HEK293 (cell line): ENCODE measurements around the gene FXYD2.

Experiments
- CTCF ChIA-PET: fragments of 350-600 bp; formaldehyde crosslinking; extraction: SDS; loops from one replicate; lab custom pipeline; 2021; ENCODE audit warnings: antibody characterized with exemption; lab: Yijun Ruan, JAX
- POLR2A ChIA-PET: fragments of 300-600 bp; formaldehyde crosslinking; extraction: SDS; loops from one replicate; lab custom pipeline; 2020; ENCODE audit warnings: antibody characterized with exemption, inconsistent platforms; lab: Yijun Ruan, JAX
- H3K27ac ChIP-seq: fragments of 200-500 bp; sonication (Bioruptor generic); 2 replicates; pipeline ENCODE4 v1.5.1; 2014; ENCODE audit warnings: low read depth, low read length, control low read depth, inconsistent platforms; ENCODE audit errors: extremely low read depth
- H3K36me3 ChIP-seq, 2 experiments: fragments of 200-500 bp in 1 of 2; sonication (Bioruptor generic) in 1 of 2; 1 replicate in 1 of 2; 2 replicates in 1 of 2; pipeline ENCODE4 v1.5.1; 2014 to 2017; ENCODE audit warnings: inconsistent platforms in 2 of 2, low read length in 2 of 2; ENCODE audit not compliant: control insufficient read depth in 2 of 2, insufficient read depth in 1 of 2
- H3K4me1 ChIP-seq: fragments of 200-500 bp; sonication (Bioruptor generic); 2 replicates; pipeline ENCODE4 v1.5.1; 2014; ENCODE audit warnings: mild to moderate bottlenecking, low read length, inconsistent platforms; ENCODE audit not compliant: control insufficient read depth, insufficient read depth
- H3K4me3 ChIP-seq: 2 replicates; pipeline ENCODE4 v1.5.1; 2011; ENCODE audit warnings: low read depth, mild to moderate bottlenecking, control low read depth, low read length, moderate library complexity
- H3K9me3 ChIP-seq: fragments of 200-500 bp; sonication (Bioruptor generic); 2 replicates; pipeline ENCODE4 v1.5.1; 2014; ENCODE audit warnings: low read depth, low read length, inconsistent platforms; ENCODE audit not compliant: control insufficient read depth, insufficient read depth
- BCL11B ChIP-seq: fragments of 450-650 bp; formaldehyde crosslinking; IDR thresholded peaks from 2 replicates; pipeline ENCODE4 v1.5.1; 2016; ENCODE audit warnings: low read depth, missing biosample characterization, missing genetic modification characterization
- BCL6B ChIP-seq: fragments of 450-650 bp; formaldehyde crosslinking; IDR thresholded peaks from 2 replicates; pipeline ENCODE4 v1.5.1; 2017; ENCODE audit warnings: missing biosample characterization, missing genetic modification characterization
- CTCF ChIP-seq: fragments of 450-650 bp; formaldehyde crosslinking; IDR thresholded peaks from 2 replicates; pipeline ENCODE4 v1.5.1; 2016; ENCODE audit warnings: missing biosample characterization, missing genetic modification characterization
- KLF8 ChIP-seq: fragments of 450-650 bp; formaldehyde crosslinking; IDR thresholded peaks from 2 replicates; pipeline ENCODE4 v1.5.1; 2016; ENCODE audit warnings: missing biosample characterization, missing genetic modification characterization
- MEIS1 ChIP-seq: sonication (generic); formaldehyde crosslinking; IDR thresholded peaks from 2 replicates; pipeline ENCODE4 v1.8.1; 2022; ENCODE audit warnings: missing genetic modification reagents, mild to moderate bottlenecking, borderline replicate concordance
- PRDM10 ChIP-seq: fragments of 450-650 bp; formaldehyde crosslinking; IDR thresholded peaks from 2 replicates; pipeline ENCODE4 v1.5.1; 2016; ENCODE audit warnings: missing biosample characterization, missing genetic modification characterization
- SP7 ChIP-seq: fragments of 450-650 bp; formaldehyde crosslinking; IDR thresholded peaks from 2 replicates; pipeline ENCODE4 v1.5.1; 2016; ENCODE audit warnings: missing biosample characterization, missing genetic modification characterization
- WT1 ChIP-seq: fragments of 450-650 bp; formaldehyde crosslinking; IDR thresholded peaks from 2 replicates; pipeline ENCODE4 v1.5.1; 2016; ENCODE audit warnings: missing biosample characterization, missing genetic modification characterization
- ZBTB48 ChIP-seq: fragments of 450-650 bp; formaldehyde crosslinking; IDR thresholded peaks from 2 replicates; pipeline ENCODE4 v1.5.1; 2016; ENCODE audit warnings: missing biosample characterization, missing genetic modification characterization
- ZBTB8A ChIP-seq: fragments of 450-650 bp; formaldehyde crosslinking; IDR thresholded peaks from 2 replicates; pipeline ENCODE4 v1.5.1; 2016; ENCODE audit warnings: missing biosample characterization, missing genetic modification characterization
- ZNF10 ChIP-seq: fragments of 450-650 bp; formaldehyde crosslinking; IDR thresholded peaks from 2 replicates; pipeline ENCODE4 v1.5.1; 2017; ENCODE audit warnings: missing biosample characterization, missing genetic modification characterization
- ZNF2 ChIP-seq: fragments of 450-650 bp; formaldehyde crosslinking; IDR thresholded peaks from 2 replicates; pipeline ENCODE4 v1.5.1; 2016; ENCODE audit warnings: missing biosample characterization, missing genetic modification characterization
- ZNF202 ChIP-seq: fragments of 450-650 bp; formaldehyde crosslinking; IDR thresholded peaks from 2 replicates; pipeline ENCODE4 v1.5.1; 2016; ENCODE audit warnings: missing biosample characterization, missing genetic modification characterization, borderline replicate concordance
- ZNF629 ChIP-seq: fragments of 450-650 bp; formaldehyde crosslinking; IDR thresholded peaks from 2 replicates; pipeline ENCODE4 v1.5.1; 2017; ENCODE audit warnings: missing biosample characterization, missing genetic modification characterization
- ZNF654 ChIP-seq: fragments of 450-650 bp; formaldehyde crosslinking; IDR thresholded peaks from 2 replicates; pipeline ENCODE4 v1.5.1; 2016; ENCODE audit warnings: low read depth, missing biosample characterization, missing genetic modification characterization
- ZNF660 ChIP-seq: fragments of 450-650 bp; IDR thresholded peaks from 2 replicates; pipeline ENCODE4 v1.5.1; 2018; ENCODE audit warnings: missing biosample characterization, mild to moderate bottlenecking, missing genetic modification characterization
- ZNF785 ChIP-seq: fragments of 450-650 bp; formaldehyde crosslinking; IDR thresholded peaks from 2 replicates; pipeline ENCODE4 v1.5.1; 2016; ENCODE audit warnings: missing biosample characterization, missing genetic modification characterization
- ZSCAN4 ChIP-seq: fragments of 450-650 bp; formaldehyde crosslinking; IDR thresholded peaks from 2 replicates; pipeline ENCODE4 v1.5.1; 2017; ENCODE audit warnings: missing biosample characterization, missing genetic modification characterization
- ZXDB ChIP-seq: fragments of 450-650 bp; formaldehyde crosslinking; IDR thresholded peaks from 2 replicates; pipeline ENCODE4 v1.5.1; 2016; ENCODE audit warnings: missing biosample characterization, missing genetic modification characterization
- TF ChIP-seq, protein P1 (sequence below): fragments of 450-650 bp; formaldehyde crosslinking; optimal IDR thresholded peaks from 2 replicates; pipeline ENCODE3; 2016; ENCODE audit warnings: missing biosample characterization, mild to moderate bottlenecking, missing genetic modification characterization
- TF ChIP-seq, protein P2 (sequence below): fragments of 450-650 bp; formaldehyde crosslinking; IDR thresholded peaks from 2 replicates; pipeline ENCODE4 v1.5.1; 2017; ENCODE audit warnings: missing biosample characterization, missing genetic modification characterization

FXYD2 gene

DNA sequence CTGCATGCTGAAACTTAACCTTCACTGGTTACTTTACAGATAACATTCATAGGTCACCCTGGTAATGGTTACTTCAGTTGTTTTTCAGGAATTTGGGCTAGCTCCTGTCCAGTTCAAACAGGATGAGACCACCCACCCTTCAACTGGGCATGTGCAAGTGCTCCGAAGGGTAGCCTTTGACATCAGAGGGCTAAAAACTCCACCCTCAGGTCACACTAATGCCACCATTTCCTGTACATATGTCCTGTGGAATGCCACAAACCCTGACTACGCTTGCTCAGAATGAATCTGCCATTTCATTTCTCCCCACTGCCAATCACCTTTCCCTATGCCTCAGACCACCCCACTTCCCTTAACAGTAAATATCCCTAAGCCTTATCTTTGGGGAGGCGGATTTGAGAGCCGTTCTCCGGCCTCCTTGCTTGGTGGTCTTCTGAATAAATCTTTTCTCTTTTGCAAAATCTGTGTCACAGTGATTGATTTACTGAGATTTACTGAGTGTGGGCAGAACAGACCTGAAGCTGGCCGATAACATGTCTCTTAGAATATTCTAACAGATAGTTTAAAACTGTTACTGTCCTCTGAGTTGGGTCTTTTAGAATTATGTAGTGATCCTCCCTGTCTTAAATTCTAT is 25.4 kb upstream of the FXYD2 start:
- no peaks in the 10 kb centered on the region for H3K4me1 ChIP-seq
- H3K4me3 ChIP-seq: no peak overlapping the region
- H3K9me3 ChIP-seq: no peaks in the 10 kb centered on the region
- H3K36me3 ChIP-seq: no peaks in the 10 kb centered on the region
- H3K27ac ChIP-seq: no peak overlapping the region
- CTCF ChIA-PET: interaction anchor here (0.7 to 4.0 kb wide), 3 partner anchors 27 to 97 kb away, joined by 3 to 17 read pairs (median 8); no protein-coding TSS in a partner anchor
- TF ChIP-seq, protein P1, sequence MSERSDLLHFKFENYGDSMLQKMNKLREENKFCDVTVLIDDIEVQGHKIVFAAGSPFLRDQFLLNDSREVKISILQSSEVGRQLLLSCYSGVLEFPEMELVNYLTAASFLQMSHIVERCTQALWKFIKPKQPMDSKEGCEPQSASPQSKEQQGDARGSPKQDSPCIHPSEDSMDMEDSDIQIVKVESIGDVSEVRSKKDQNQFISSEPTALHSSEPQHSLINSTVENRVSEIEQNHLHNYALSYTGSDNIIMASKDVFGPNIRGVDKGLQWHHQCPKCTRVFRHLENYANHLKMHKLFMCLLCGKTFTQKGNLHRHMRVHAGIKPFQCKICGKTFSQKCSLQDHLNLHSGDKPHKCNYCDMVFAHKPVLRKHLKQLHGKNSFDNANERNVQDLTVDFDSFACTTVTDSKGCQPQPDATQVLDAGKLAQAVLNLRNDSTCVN: no peak
- TF ChIP-seq ZXDB: no peak
- no peak for TF ChIP-seq ZBTB8A (tag by site-specific recombination)
- no peak for TF ChIP-seq MEIS1 (CRISPR knock-in tag)
- no peak for TF ChIP-seq ZNF202 (tag by site-specific recombination)
- TF ChIP-seq KLF8 (tag by site-specific recombination): no peak
- no peak for TF ChIP-seq BCL11B
- no peak for TF ChIP-seq BCL6B (tag by site-specific recombination)
- POLR2A ChIA-PET: no interaction called here

GRCh38 chr11:117843666-117844484 is 19.3 kb upstream of the FXYD2 start:
- CTCF ChIA-PET: interaction anchor here (0.5 to 5.4 kb wide), 38 partner anchors 9 to 326 kb away, joined by 3 to 169 read pairs (median 4); no protein-coding TSS in a partner anchor
- POLR2A ChIA-PET: no interaction called here
- Histone ChIP-seq H3K4me1 (no peaks in the 10 kb centered on the region), H3K9me3 (no peaks in the 10 kb centered on the region), H3K4me3 (no peak overlapping the region), H3K27ac (no peak overlapping the region), H3K36me3 (no peaks in the 10 kb centered on the region)
- TF ChIP-seq ZNF10 (no peak), ZBTB48 (tag by site-specific recombination) (no peak), CTCF (tag by site-specific recombination) (peak; percentile 64), ZNF654 (tag by site-specific recombination) (peak; percentile 53), SP7 (tag by site-specific recombination) (0 out of 2 replicates have a peak, but pooled peaks have one; percentile 19), ZNF660 (peak; percentile 59; the same call in 1 of the 2 replicates), PRDM10 (no peak), WT1 (tag by site-specific recombination) (no peak), ZNF629 (tag by site-specific recombination) (no peak), ZNF785 (tag by site-specific recombination) (no peak), ZNF2 (tag by site-specific recombination) (0 out of 2 replicates have a peak, but pooled peaks have one; percentile 22), ZSCAN4 (tag by site-specific recombination) (no peak)
- TF ChIP-seq, protein P2, sequence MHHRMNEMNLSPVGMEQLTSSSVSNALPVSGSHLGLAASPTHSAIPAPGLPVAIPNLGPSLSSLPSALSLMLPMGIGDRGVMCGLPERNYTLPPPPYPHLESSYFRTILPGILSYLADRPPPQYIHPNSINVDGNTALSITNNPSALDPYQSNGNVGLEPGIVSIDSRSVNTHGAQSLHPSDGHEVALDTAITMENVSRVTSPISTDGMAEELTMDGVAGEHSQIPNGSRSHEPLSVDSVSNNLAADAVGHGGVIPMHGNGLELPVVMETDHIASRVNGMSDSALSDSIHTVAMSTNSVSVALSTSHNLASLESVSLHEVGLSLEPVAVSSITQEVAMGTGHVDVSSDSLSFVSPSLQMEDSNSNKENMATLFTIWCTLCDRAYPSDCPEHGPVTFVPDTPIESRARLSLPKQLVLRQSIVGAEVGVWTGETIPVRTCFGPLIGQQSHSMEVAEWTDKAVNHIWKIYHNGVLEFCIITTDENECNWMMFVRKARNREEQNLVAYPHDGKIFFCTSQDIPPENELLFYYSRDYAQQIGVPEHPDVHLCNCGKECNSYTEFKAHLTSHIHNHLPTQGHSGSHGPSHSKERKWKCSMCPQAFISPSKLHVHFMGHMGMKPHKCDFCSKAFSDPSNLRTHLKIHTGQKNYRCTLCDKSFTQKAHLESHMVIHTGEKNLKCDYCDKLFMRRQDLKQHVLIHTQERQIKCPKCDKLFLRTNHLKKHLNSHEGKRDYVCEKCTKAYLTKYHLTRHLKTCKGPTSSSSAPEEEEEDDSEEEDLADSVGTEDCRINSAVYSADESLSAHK (tag by site-specific recombination): no peak
